ENCODE measurements around the gene GRID1. TPM values are rescaled to one million over a fixed set of nuclear protein-coding genes. Genes with fewer than 3 reads are reported as not detected.

The GRID1 gene
- total RNA-seq, 1 donor, result not detected

- TF ChIP-seq CTCF (IDR thresholded peaks at IDR 0.05; ENCODE audit: insufficient read depth, low read depth, low read length), result no peak
Observed at GRCh38 chr10:85868627-85869499, 497.7 kb downstream of the GRID1 start.

DNA sequence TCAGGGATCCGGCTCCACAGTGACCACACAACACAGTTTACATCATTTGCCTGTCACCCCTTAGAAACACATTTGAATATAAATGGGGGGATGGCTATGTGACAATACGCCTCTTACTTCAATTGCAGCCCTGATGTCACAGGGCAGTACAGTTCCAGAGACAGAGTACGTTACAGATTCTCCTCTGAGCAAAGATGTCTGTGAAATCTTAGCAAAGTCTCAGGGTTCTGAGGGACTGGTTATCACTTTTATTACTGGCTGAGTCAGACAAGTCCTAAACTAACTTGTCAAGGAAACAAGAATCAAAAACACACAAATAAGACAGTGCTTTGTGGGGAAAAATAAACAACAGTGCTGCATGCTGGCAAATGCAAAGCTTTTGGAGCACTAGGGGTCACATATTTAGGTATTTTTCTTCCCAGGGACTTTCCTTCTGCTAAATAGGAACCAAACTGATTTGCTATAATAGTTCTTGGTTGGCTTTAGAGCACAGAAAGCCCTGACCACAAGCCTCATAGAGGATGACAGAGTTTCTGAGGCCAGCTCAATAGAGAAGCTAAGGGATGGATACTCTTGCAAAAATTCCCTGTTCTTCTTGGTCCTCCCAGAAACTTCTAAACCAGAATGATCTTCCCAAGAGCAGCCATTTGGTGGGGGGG is 501.6 kb downstream of the GRID1 start:
- no peak overlapping the region for H3K4me3 ChIP-seq (ENCODE audit: low read depth, low read length)
- DNase-seq (ENCODE audit: low read depth), result no peak
- TF ChIP-seq CTCF (IDR thresholded peaks at IDR 0.05; ENCODE audit: insufficient read depth, low read depth, low read length), result no peak

More at GRCh38 chr10:85868627-85869499, 497.7 kb downstream of the GRID1 start:
- no peak for DNase-seq (ENCODE audit: low read depth)
- H3K4me3 ChIP-seq (ENCODE audit: low read depth, low read length), result no peak overlapping the region

- TF ChIP-seq CTCF (IDR thresholded peaks at IDR 0.05; ENCODE audit: insufficient read depth, low read depth, low read length), result no peak
- no peak for DNase-seq (ENCODE audit: low read depth)
- no peak overlapping the region for H3K4me3 ChIP-seq (ENCODE audit: low read depth, low read length)
Observed at GRCh38 chr10:85864173-85864549, 502.4 kb downstream of the GRID1 start.

GRCh38 chr10:85863301-85864172 is 503.1 kb downstream of the GRID1 start:
- TF ChIP-seq CTCF (IDR thresholded peaks at IDR 0.05; ENCODE audit: insufficient read depth, low read depth, low read length), result no peak
- DNase-seq (ENCODE audit: low read depth), result no peak
- no peak overlapping the region for H3K4me3 ChIP-seq (ENCODE audit: low read depth, low read length)

GRCh38 chr10:85862771-85863170 is 503.8 kb downstream of the GRID1 start:
- DNase-seq (ENCODE audit: low read depth), result no peak
- no peak for TF ChIP-seq CTCF (IDR thresholded peaks at IDR 0.05; ENCODE audit: insufficient read depth, low read depth, low read length)
- H3K4me3 ChIP-seq (ENCODE audit: low read depth, low read length), result no peak overlapping the region

DNA sequence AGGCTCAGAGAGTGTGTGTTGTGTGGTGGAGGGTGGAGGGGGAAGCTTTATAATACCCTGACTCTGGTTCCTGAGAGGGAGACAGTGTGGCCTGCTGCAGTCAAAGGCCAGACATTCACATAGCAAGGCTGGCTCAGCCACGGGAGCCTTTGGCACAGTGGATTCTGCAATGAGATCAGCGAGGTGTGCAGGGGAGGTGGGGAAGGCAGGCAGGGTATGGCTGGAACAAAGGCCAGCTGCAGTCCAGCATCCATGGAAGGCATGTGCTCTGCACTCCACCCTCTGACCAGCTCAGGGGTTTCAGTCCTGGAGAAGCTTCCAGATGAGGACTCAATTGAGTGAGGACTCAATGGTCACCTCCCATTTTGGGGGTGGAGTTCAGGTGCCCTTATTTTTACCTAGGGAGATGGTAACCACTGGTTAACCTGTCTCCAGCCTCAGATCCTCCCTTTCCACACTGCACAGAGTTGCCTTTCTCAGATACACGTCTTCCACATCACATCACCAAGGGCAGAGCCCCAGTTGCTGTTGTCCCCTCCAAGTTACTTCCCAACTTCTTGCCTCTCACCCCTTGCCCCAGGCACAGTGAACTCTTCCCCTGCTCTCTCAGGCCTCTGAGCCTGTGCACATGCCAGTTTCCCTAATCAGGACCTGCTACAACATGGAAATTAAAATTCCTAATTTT is 504.9 kb downstream of the GRID1 start:
- no peak for DNase-seq (ENCODE audit: low read depth)
- H3K4me3 ChIP-seq (ENCODE audit: low read depth, low read length), result no peak overlapping the region
- no peak for TF ChIP-seq CTCF (IDR thresholded peaks at IDR 0.05; ENCODE audit: insufficient read depth, low read depth, low read length)

Data from fibroblast of villous mesenchyme (primary cell).